GM18951 (cell line): ENCODE results near the gene DNAJC8.

ENCODE experiments used
- POLR2A ChIP-seq: IDR thresholded peaks from 4 replicates; pipeline ENCODE4 v1.6.1; 2011; ENCODE audit warnings: mild to moderate bottlenecking; ENCODE audit not compliant: insufficient read length, insufficient read depth; ENCODE audit errors: extremely low read depth
- in situ Hi-C: fragments of 300-500 bp; cut with MboI; formaldehyde crosslinking; loops from one replicate; pipeline ENCODE4 v1.12.0; 2022; ENCODE audit warnings: low sequenced_read_pairs, mixed read lengths, inconsistent platforms; ENCODE audit not compliant: unreplicated experiment

The DNAJC8 gene

GRCh38 chr1:28205243-28205642 lies 27.6 kb downstream of the DNAJC8 start:
- TF ChIP-seq POLR2A, result no peak
- in situ Hi-C loops, result loop anchor here (5.0 to 25.0 kb wide), 2 partner anchors 108 to 343 kb away; partner anchors contain the start of gene THEMIS2

GRCh38 chr1:28200234-28200873 lies 32.5 kb downstream of the DNAJC8 start:
- no peak for TF ChIP-seq POLR2A
- in situ Hi-C loops, result loop anchor here (25.0 kb wide), 1 partner anchor 338 kb away; the partner anchor contains the start of gene THEMIS2

- in situ Hi-C loops, result loop anchor here (25.0 kb wide), 1 partner anchor 337 kb away; the partner anchor contains the start of gene THEMIS2
- TF ChIP-seq POLR2A, result no peak
These were observed 33.2 kb downstream of the DNAJC8 start for GRCh38 chr1:28199328-28200233.

- TF ChIP-seq POLR2A, result no peak
- in situ Hi-C loops, result no loop called here
These were observed 35.0 kb downstream of the DNAJC8 start for GRCh38 chr1:28197682-28198415.

- no peak for TF ChIP-seq POLR2A
These were observed 36.5 kb downstream of the DNAJC8 start for GRCh38 chr1:28196330-28196729.

GRCh38 chr1:28195780-28196179 lies 37.0 kb downstream of the DNAJC8 start:
- TF ChIP-seq POLR2A, result no peak
- in situ Hi-C loops, result no loop called here

More at GRCh38 chr1:28196330-28196729, 36.5 kb downstream of the DNAJC8 start:
- in situ Hi-C loops, result no loop called here

- TF ChIP-seq POLR2A, result no peak
- in situ Hi-C loops, result no loop called here
These were observed 38.3 kb downstream of the DNAJC8 start for GRCh38 chr1:28194326-28195035.

- in situ Hi-C loops, result no loop called here
- TF ChIP-seq POLR2A, result no peak
These were observed 39.1 kb downstream of the DNAJC8 start for GRCh38 chr1:28193701-28194161.

- no peak for TF ChIP-seq POLR2A
These were observed 41.7 kb downstream of the DNAJC8 start for GRCh38 chr1:28190996-28191645.

GRCh38 chr1:28190337-28190979 lies 42.4 kb downstream of the DNAJC8 start:
- TF ChIP-seq POLR2A, result no peak
- in situ Hi-C loops, result no loop called here

More at GRCh38 chr1:28190996-28191645, 41.7 kb downstream of the DNAJC8 start:
- in situ Hi-C loops, result no loop called here

GRCh38 chr1:28185071-28185470 lies 47.8 kb downstream of the DNAJC8 start:
- no peak for TF ChIP-seq POLR2A
- in situ Hi-C loops, result no loop called here

- no peak for TF ChIP-seq POLR2A
- in situ Hi-C loops, result no loop called here
These were observed 52.2 kb downstream of the DNAJC8 start for GRCh38 chr1:28180306-28181305.
